GM21447 (cell line): Measurements from ENCODE around the gene DRAP1.

Source experiments
- ATAC-seq: cut with Tn5 transposase; IDR thresholded peaks from one replicate; pipeline ENCODE4 v1.9.1; 2021; ENCODE audit not compliant: unreplicated experiment

The DRAP1 gene

GRCh38 chr11:65903715-65904114 lies 15.5 kb upstream of the DRAP1 start:
- ATAC-seq: no peak

GRCh38 chr11:65906602-65907001 lies 12.6 kb upstream of the DRAP1 start:
- ATAC-seq: no peak

- ATAC-seq: no peak
Observed at GRCh38 chr11:65907878-65908277, 11.3 kb upstream of the DRAP1 start.

- no peak for ATAC-seq
Observed at GRCh38 chr11:65911682-65912568, 7.3 kb upstream of the DRAP1 start.

GRCh38 chr11:65912845-65913244 lies 6.4 kb upstream of the DRAP1 start:
- no peak for ATAC-seq

- no peak for ATAC-seq
Observed at GRCh38 chr11:65915101-65915820, 4.0 kb upstream of the DRAP1 start.

GRCh38 chr11:65915821-65916251 lies 3.4 kb upstream of the DRAP1 start:
- ATAC-seq: no peak

GRCh38 chr11:65916391-65916790 lies 2.8 kb upstream of the DRAP1 start:
- no peak for ATAC-seq

- no peak for ATAC-seq
Observed at GRCh38 chr11:65917077-65917433, 2.2 kb upstream of the DRAP1 start.

GRCh38 chr11:65917434-65918210 lies 1.6 kb upstream of the DRAP1 start:
- no peak for ATAC-seq

- ATAC-seq: peak; percentile 50
Observed at GRCh38 chr11:65918211-65919140, 750 bp upstream of the DRAP1 start, which contains the start of gene C11orf68. TSS of gene C11orf68 (minus strand) at chr11:65919062. CDS start at chr11:65919031, 31 bp downstream.

GRCh38 chr11:65919573-65920371 lies 546 bp downstream of the DRAP1 start:
- ATAC-seq: peak; percentile 31

GRCh38 chr11:65920372-65920802 lies 1.2 kb downstream of the DRAP1 start:
- no peak for ATAC-seq

GRCh38 chr11:65921033-65921555 lies 1.9 kb downstream of the DRAP1 start:
- no peak for ATAC-seq

GRCh38 chr11:65921876-65922275 lies 2.6 kb downstream of the DRAP1 start:
- no peak for ATAC-seq

GRCh38 chr11:65922565-65922964 lies 3.3 kb downstream of the DRAP1 start:
- no peak for ATAC-seq

GRCh38 chr11:65925397-65925796 lies 6.2 kb downstream of the DRAP1 start:
- no peak for ATAC-seq

GRCh38 chr11:65927904-65928397 lies 8.7 kb downstream of the DRAP1 start:
- ATAC-seq: peak; percentile 90

GRCh38 chr11:65928667-65929066 lies 9.4 kb downstream of the DRAP1 start:
- no peak for ATAC-seq
